IMR-90 (cell line): Measurements from ENCODE around the gene RBM15B.

Experiments used
- BHLHE40 ChIP-seq: fragments of 150-350 bp; IDR thresholded peaks from 2 replicates; pipeline ENCODE4 v1.6.1; 2016; ENCODE audit warnings: mild to moderate bottlenecking, low read depth, low read length
- CEBPB ChIP-seq: IDR thresholded peaks from 2 replicates; pipeline ENCODE4 v1.6.1; 2012; ENCODE audit warnings: low read depth, low read length, improper control_type of control experiment
- CHD1 ChIP-seq: IDR thresholded peaks from 2 replicates; pipeline ENCODE4 v1.6.1; 2012; ENCODE audit warnings: low read depth, low read length, improper control_type of control experiment
- FOS ChIP-seq: fragments of 150-350 bp; IDR thresholded peaks from 2 replicates; pipeline ENCODE4 v1.6.1; 2016; ENCODE audit warnings: low read depth, low read length
- POLR2A ChIP-seq: IDR thresholded peaks from 2 replicates; pipeline ENCODE4 v1.6.1; 2012; ENCODE audit warnings: mild to moderate bottlenecking, low read depth, low read length
- RFX5 ChIP-seq: IDR thresholded peaks from 2 replicates; pipeline ENCODE4 v1.8.0; 2012; ENCODE audit warnings: low read depth, mild to moderate bottlenecking, low read length, moderate library complexity
- TF ChIP-seq, protein P1 (sequence below): conservative IDR thresholded peaks from 2 replicates; pipeline ENCODE4 v1.5.1; 2012; ENCODE audit warnings: mild to moderate bottlenecking, low read depth, low read length, improper control_type of control experiment

DNA sequence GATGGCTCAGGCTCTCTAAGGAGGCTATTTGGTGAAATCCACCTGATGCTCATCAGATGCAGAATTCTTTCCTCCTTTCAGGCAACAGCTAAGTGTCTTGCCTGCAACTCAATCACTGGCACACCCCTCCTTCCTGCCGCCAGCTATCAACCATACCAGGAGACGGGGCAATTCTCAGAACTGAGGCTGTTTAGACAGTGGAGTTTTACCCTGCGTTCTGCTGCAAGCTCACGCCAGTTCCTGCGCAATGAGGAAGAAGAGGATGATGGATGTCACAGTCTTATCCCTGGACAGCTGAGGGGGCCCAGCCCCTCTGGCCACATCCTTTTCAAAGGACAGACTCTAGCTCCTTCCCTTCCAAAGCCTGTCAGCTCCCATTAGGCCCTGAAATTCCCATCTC lies 13.0 kb upstream of the RBM15B start:
- TF ChIP-seq POLR2A (no peak), BHLHE40 (no peak), FOS (no peak), RFX5 (no peak), CEBPB (no peak), CHD1 (no peak)
- TF ChIP-seq, protein P1, sequence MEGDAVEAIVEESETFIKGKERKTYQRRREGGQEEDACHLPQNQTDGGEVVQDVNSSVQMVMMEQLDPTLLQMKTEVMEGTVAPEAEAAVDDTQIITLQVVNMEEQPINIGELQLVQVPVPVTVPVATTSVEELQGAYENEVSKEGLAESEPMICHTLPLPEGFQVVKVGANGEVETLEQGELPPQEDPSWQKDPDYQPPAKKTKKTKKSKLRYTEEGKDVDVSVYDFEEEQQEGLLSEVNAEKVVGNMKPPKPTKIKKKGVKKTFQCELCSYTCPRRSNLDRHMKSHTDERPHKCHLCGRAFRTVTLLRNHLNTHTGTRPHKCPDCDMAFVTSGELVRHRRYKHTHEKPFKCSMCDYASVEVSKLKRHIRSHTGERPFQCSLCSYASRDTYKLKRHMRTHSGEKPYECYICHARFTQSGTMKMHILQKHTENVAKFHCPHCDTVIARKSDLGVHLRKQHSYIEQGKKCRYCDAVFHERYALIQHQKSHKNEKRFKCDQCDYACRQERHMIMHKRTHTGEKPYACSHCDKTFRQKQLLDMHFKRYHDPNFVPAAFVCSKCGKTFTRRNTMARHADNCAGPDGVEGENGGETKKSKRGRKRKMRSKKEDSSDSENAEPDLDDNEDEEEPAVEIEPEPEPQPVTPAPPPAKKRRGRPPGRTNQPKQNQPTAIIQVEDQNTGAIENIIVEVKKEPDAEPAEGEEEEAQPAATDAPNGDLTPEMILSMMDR: no peak
